ENCODE results near the gene LTA4H.

GRCh38 chr12:96063046-96063445 lies 27.7 kb upstream of the LTA4H start:
- TF ChIP-seq CTCF (IDR thresholded peaks at IDR 0.05) (no peak), POLR2A (IDR thresholded peaks at IDR 0.05) (no peak)

Data from ovary (tissue), 3 donors.